ENCODE data around the gene KMT2C.

The KMT2C gene

GRCh38 chr7:152122540-152122939, 313.3 kb downstream of the KMT2C start:
- H3K79me2 ChIP-seq (ENCODE audit: low read length) = no peaks in the 10 kb centered on the region
- no peak overlapping the region for H3K4me2 ChIP-seq (ENCODE audit: low read depth, low read length)
- no peaks in the 10 kb centered on the region for H3K27me3 ChIP-seq (replicated peaks; ENCODE audit: insufficient read depth, low read length)
- no peak overlapping the region for H2AFZ ChIP-seq (ENCODE audit: low read length)
- H3K36me3 ChIP-seq (replicated peaks; ENCODE audit: insufficient read depth, low read length) = peaks cover 16% of the 10 kb centered on the region
- TF ChIP-seq EZH2phosphoT487 (IDR thresholded peaks at IDR 0.05; ENCODE audit: low read length) (no peak), CTCF (IDR thresholded peaks at IDR 0.05; ENCODE audit: low read length) (no peak), EZH2 (optimal IDR thresholded peaks at IDR 0.05; ENCODE audit: low read depth, low read length) (no peak)
- H3K9me3 ChIP-seq (replicated peaks; ENCODE audit: insufficient read depth, low read length) = no peaks in the 10 kb centered on the region
- H4K20me1 ChIP-seq (ENCODE audit: insufficient read depth, low read length) = no peaks in the 10 kb centered on the region
- no peaks in the 10 kb centered on the region for H3K4me1 ChIP-seq (ENCODE audit: low read length)
- no peaks in the 10 kb centered on the region for H3K9me2 ChIP-seq (replicated peaks; ENCODE audit: insufficient read depth, low read length)
- no peak for DNase-seq
- H3K27ac ChIP-seq (ENCODE audit: low read length) = no peak overlapping the region
- H3K9ac ChIP-seq (ENCODE audit: low read length) = no peak overlapping the region
- no peaks in the 10 kb centered on the region for H3F3A ChIP-seq (ENCODE audit: insufficient read depth, low read length)
- no peak overlapping the region for H3K4me3 ChIP-seq (ENCODE audit: low read length)

- Histone ChIP-seq H3F3A (ENCODE audit: insufficient read depth, low read length) (no peaks in the 10 kb centered on the region), H3K79me2 (ENCODE audit: low read length) (no peaks in the 10 kb centered on the region), H3K9ac (ENCODE audit: low read length) (no peak overlapping the region), H4K20me1 (ENCODE audit: insufficient read depth, low read length) (no peaks in the 10 kb centered on the region), H3K27ac (ENCODE audit: low read length) (no peak overlapping the region), H3K36me3 (replicated peaks; ENCODE audit: insufficient read depth, low read length) (peaks cover 16% of the 10 kb centered on the region), H3K4me3 (ENCODE audit: low read length) (no peak overlapping the region), H3K9me2 (replicated peaks; ENCODE audit: insufficient read depth, low read length) (no peaks in the 10 kb centered on the region), H3K9me3 (replicated peaks; ENCODE audit: insufficient read depth, low read length) (no peaks in the 10 kb centered on the region), H3K4me2 (ENCODE audit: low read depth, low read length) (no peak overlapping the region), H3K4me1 (ENCODE audit: low read length) (no peaks in the 10 kb centered on the region), H3K27me3 (replicated peaks; ENCODE audit: insufficient read depth, low read length) (no peaks in the 10 kb centered on the region), H2AFZ (ENCODE audit: low read length) (no peak overlapping the region)
- TF ChIP-seq CTCF (IDR thresholded peaks at IDR 0.05; ENCODE audit: low read length) (no peak), EZH2 (optimal IDR thresholded peaks at IDR 0.05; ENCODE audit: low read depth, low read length) (no peak)
- no peak for DNase-seq
Observed at GRCh38 chr7:152121432-152121831, 314.4 kb downstream of the KMT2C start.

DNA sequence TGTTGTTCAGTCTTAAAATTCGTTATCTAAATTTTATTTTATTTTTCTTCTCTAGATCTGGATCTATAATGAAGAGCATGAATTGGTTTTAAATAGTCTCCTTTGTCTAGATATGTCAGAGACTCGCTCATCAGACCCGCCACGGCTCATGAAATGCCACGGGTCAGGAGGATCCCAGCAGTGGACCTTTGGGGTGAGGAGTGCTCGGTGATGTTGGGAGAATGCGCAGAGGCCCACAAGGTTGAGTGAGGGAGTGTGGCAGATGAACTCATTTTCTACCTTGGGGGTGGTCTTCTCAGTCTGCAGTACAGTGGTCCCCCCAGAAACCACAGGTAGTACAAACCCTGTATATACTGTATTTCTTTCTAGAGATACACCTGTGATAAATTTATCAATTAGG, 315.0 kb downstream of the KMT2C start:
- Histone ChIP-seq H3K27me3 (replicated peaks; ENCODE audit: insufficient read depth, low read length) (no peaks in the 10 kb centered on the region), H3K4me1 (ENCODE audit: low read length) (no peaks in the 10 kb centered on the region), H3K4me2 (ENCODE audit: low read depth, low read length) (no peak overlapping the region), H3F3A (ENCODE audit: insufficient read depth, low read length) (no peaks in the 10 kb centered on the region), H3K9ac (ENCODE audit: low read length) (no peak overlapping the region), H3K9me2 (replicated peaks; ENCODE audit: insufficient read depth, low read length) (no peaks in the 10 kb centered on the region), H3K36me3 (replicated peaks; ENCODE audit: insufficient read depth, low read length) (peaks cover 16% of the 10 kb centered on the region), H3K9me3 (replicated peaks; ENCODE audit: insufficient read depth, low read length) (no peaks in the 10 kb centered on the region), H3K4me3 (ENCODE audit: low read length) (no peak overlapping the region), H3K79me2 (ENCODE audit: low read length) (no peaks in the 10 kb centered on the region), H2AFZ (ENCODE audit: low read length) (no peak overlapping the region), H3K27ac (ENCODE audit: low read length) (no peak overlapping the region), H4K20me1 (ENCODE audit: insufficient read depth, low read length) (no peaks in the 10 kb centered on the region)
- no peak for TF ChIP-seq EZH2 (optimal IDR thresholded peaks at IDR 0.05; ENCODE audit: low read depth, low read length)
- TF ChIP-seq CTCF (IDR thresholded peaks at IDR 0.05; ENCODE audit: low read length) = no peak
- no peak for TF ChIP-seq EZH2phosphoT487 (IDR thresholded peaks at IDR 0.05; ENCODE audit: low read length)
- DNase-seq = no peak
